PFSK-1 (cell line): Measurements from ENCODE around the gene CCSER1.

Experiments
- FOXP2 ChIP-seq: optimal IDR thresholded peaks from 2 replicates; pipeline ENCODE3; 2011; ENCODE audit warnings: borderline replicate concordance, control low read depth, inconsistent platforms; ENCODE audit not compliant: insufficient read depth; ENCODE audit errors: extremely low read length, extremely low read depth
- POLR2AphosphoS5 ChIP-seq: IDR thresholded peaks from 2 replicates; pipeline ENCODE4 v1.6.1; 2012; ENCODE audit warnings: low read depth, mild to moderate bottlenecking, control low read depth, low read length, moderate library complexity
- REST ChIP-seq, 2 experiments: IDR thresholded peaks; 2 replicates each; pipeline versions ENCODE4 v1.6.1 to v1.8.0; 2011 to 2012; ENCODE audit warnings: low read depth in 2 of 2, low read length in 2 of 2, control low read depth in 1 of 2, inconsistent platforms in 1 of 2, mild to moderate bottlenecking in 1 of 2, moderate library complexity in 1 of 2; ENCODE audit not compliant: insufficient read depth in 1 of 2
- SIN3A ChIP-seq: IDR thresholded peaks from 2 replicates; pipeline ENCODE4 v1.6.1; 2012; ENCODE audit warnings: mild to moderate bottlenecking, low read length, moderate library complexity, borderline replicate concordance; ENCODE audit not compliant: insufficient read depth
- TAF1 ChIP-seq: IDR thresholded peaks from 2 replicates; pipeline ENCODE4 v1.6.1; 2012; ENCODE audit warnings: low read length, control low read depth, borderline replicate concordance; ENCODE audit not compliant: insufficient read depth

CCSER1 gene

GRCh38 chr4:90906239-90906638 lies 779.0 kb downstream of the CCSER1 start:
- TF ChIP-seq SIN3A = no peak
- no peak for TF ChIP-seq REST (IDR thresholded peaks at IDR 0.05; ENCODE audit: insufficient read depth in 1 of 2, low read depth in 2 of 2, low read length in 2 of 2)
- TF ChIP-seq POLR2AphosphoS5 = no peak
- TF ChIP-seq TAF1 = no peak
- TF ChIP-seq FOXP2 = no peak

- no peak for TF ChIP-seq SIN3A
- TF ChIP-seq FOXP2 = no peak
- no peak for TF ChIP-seq POLR2AphosphoS5
- no peak for TF ChIP-seq TAF1
- no peak for TF ChIP-seq REST (IDR thresholded peaks at IDR 0.05; ENCODE audit: insufficient read depth in 1 of 2, low read depth in 2 of 2, low read length in 2 of 2)
Observed at GRCh38 chr4:90922174-90922573, 795.0 kb downstream of the CCSER1 start.

- TF ChIP-seq FOXP2 (no peak), POLR2AphosphoS5 (no peak), SIN3A (no peak), TAF1 (no peak), REST (IDR thresholded peaks at IDR 0.05; ENCODE audit: insufficient read depth in 1 of 2, low read depth in 2 of 2, low read length in 2 of 2) (no peak)
Observed at GRCh38 chr4:90926957-90927356, 799.8 kb downstream of the CCSER1 start.

GRCh38 chr4:90943311-90943710 lies 816.1 kb downstream of the CCSER1 start:
- TF ChIP-seq FOXP2 = no peak
- TF ChIP-seq REST (IDR thresholded peaks at IDR 0.05; ENCODE audit: insufficient read depth in 1 of 2, low read depth in 2 of 2, low read length in 2 of 2) = no peak
- no peak for TF ChIP-seq TAF1
- no peak for TF ChIP-seq POLR2AphosphoS5
- no peak for TF ChIP-seq SIN3A

- TF ChIP-seq REST (IDR thresholded peaks at IDR 0.05; ENCODE audit: insufficient read depth in 1 of 2, low read depth in 2 of 2, low read length in 2 of 2) = no peak
- no peak for TF ChIP-seq SIN3A
- no peak for TF ChIP-seq FOXP2
- no peak for TF ChIP-seq TAF1
- no peak for TF ChIP-seq POLR2AphosphoS5
Observed at GRCh38 chr4:90946945-90947344, 819.8 kb downstream of the CCSER1 start.
